ENCODE results near the gene CNTLN.

Gene CNTLN

GRCh38 chr9:17322882-17323864 lies 188.3 kb downstream of the CNTLN start:
- in situ Hi-C loops (cut with MboI; ENCODE audit: low sequenced_read_pairs, unreplicated experiment), result no loop called here
- no peak for DNase-seq (ENCODE audit: low spot score)
- no peak for TF ChIP-seq CTCF (IDR thresholded peaks at IDR 0.05; ENCODE audit: borderline replicate concordance, control extremely low read depth, extremely low read depth, insufficient read depth, missing control alignments)

- in situ Hi-C loops (cut with MboI; ENCODE audit: low sequenced_read_pairs, unreplicated experiment), result no loop called here
- TF ChIP-seq CTCF (IDR thresholded peaks at IDR 0.05; ENCODE audit: borderline replicate concordance, control extremely low read depth, extremely low read depth, insufficient read depth, missing control alignments), result no peak
- no peak for DNase-seq (ENCODE audit: low spot score)
Measured at GRCh38 chr9:17328331-17328730, 193.5 kb downstream of the CNTLN start.

- TF ChIP-seq CTCF (IDR thresholded peaks at IDR 0.05; ENCODE audit: borderline replicate concordance, control extremely low read depth, extremely low read depth, insufficient read depth, missing control alignments), result no peak
- in situ Hi-C loops (cut with MboI; ENCODE audit: low sequenced_read_pairs, unreplicated experiment), result no loop called here
- DNase-seq (ENCODE audit: low spot score), result no peak
Measured at GRCh38 chr9:17330097-17330496, 195.3 kb downstream of the CNTLN start.

GRCh38 chr9:17332115-17332514 lies 197.3 kb downstream of the CNTLN start:
- TF ChIP-seq CTCF (IDR thresholded peaks at IDR 0.05; ENCODE audit: borderline replicate concordance, control extremely low read depth, extremely low read depth, insufficient read depth, missing control alignments), result no peak
- in situ Hi-C loops (cut with MboI; ENCODE audit: low sequenced_read_pairs, unreplicated experiment), result no loop called here
- no peak for DNase-seq (ENCODE audit: low spot score)

- TF ChIP-seq CTCF (IDR thresholded peaks at IDR 0.05; ENCODE audit: borderline replicate concordance, control extremely low read depth, extremely low read depth, insufficient read depth, missing control alignments), result no peak
- in situ Hi-C loops (cut with MboI; ENCODE audit: low sequenced_read_pairs, unreplicated experiment), result no loop called here
- DNase-seq (ENCODE audit: low spot score), result no peak
Measured at GRCh38 chr9:17339156-17339555, 204.3 kb downstream of the CNTLN start.

- DNase-seq (ENCODE audit: low spot score), result no peak
- no peak for TF ChIP-seq CTCF (IDR thresholded peaks at IDR 0.05; ENCODE audit: borderline replicate concordance, control extremely low read depth, extremely low read depth, insufficient read depth, missing control alignments)
- in situ Hi-C loops (cut with MboI; ENCODE audit: low sequenced_read_pairs, unreplicated experiment), result no loop called here
Measured at GRCh38 chr9:17342696-17343095, 207.9 kb downstream of the CNTLN start.

All from GM13976 (cell line).